ENCODE results near the gene MOB3B.

MOB3B gene

GRCh38 chr9:27384262-27385014, 145.2 kb downstream of the MOB3B start:
- no peak for DNase-seq

DNA sequence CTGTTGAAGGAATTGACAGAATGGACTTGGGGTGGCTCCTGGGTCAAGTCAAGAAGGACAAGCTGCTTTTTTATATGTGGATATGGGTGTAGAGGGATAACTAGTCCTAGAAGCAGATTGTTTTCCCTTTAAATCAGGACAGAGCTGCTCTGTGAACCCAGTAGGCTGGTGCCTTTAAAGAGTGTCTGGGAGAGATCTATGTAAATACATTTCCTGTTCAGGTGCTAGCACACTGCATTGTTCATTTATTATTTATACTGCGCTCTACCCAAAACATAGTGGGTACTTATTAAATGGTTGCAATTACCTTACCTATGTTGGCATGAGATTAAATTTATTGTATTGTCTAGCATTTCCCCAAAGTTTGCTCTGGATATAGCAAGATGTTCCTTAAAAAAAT, 146.1 kb downstream of the MOB3B start:
- DNase-seq = no peak

DNA sequence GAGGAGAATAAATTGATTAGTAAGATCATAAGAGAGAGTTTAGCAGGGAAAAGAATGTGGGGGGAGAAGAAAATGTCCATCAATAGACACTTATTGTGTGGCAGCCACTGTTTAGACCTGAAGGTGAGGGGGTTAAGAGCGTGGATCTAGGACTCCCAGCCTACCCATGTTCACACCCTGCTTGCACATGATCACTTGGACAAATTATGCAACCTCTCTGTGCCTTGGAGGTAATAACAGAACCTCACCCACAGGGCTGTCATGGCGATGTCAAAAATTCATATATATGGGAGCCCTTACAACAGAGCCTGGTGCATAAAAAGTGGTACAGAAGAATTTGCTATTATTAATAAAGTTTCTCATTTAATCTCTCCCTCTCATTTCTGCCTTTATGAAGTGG, 146.6 kb downstream of the MOB3B start:
- no peak for DNase-seq

DNA sequence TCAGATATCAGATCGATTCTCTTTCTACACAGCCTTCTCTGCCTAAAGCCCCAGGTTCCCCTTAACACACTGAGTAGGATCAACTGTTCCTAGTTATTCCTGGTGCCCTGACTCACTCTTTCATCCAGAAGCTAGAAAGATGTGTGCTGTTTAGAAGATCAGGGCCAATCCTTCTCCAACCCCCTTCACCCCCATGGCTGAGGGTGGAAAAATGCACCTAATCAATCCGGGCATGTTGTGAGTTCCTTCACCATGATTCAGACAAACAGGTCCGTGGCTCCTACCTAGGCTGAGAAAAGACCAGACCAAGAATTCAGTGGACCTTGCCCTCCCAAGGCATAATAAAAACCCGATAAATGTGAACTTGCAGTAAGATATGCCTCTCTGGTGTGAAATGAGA, 147.3 kb downstream of the MOB3B start:
- DNase-seq = no peak

DNA sequence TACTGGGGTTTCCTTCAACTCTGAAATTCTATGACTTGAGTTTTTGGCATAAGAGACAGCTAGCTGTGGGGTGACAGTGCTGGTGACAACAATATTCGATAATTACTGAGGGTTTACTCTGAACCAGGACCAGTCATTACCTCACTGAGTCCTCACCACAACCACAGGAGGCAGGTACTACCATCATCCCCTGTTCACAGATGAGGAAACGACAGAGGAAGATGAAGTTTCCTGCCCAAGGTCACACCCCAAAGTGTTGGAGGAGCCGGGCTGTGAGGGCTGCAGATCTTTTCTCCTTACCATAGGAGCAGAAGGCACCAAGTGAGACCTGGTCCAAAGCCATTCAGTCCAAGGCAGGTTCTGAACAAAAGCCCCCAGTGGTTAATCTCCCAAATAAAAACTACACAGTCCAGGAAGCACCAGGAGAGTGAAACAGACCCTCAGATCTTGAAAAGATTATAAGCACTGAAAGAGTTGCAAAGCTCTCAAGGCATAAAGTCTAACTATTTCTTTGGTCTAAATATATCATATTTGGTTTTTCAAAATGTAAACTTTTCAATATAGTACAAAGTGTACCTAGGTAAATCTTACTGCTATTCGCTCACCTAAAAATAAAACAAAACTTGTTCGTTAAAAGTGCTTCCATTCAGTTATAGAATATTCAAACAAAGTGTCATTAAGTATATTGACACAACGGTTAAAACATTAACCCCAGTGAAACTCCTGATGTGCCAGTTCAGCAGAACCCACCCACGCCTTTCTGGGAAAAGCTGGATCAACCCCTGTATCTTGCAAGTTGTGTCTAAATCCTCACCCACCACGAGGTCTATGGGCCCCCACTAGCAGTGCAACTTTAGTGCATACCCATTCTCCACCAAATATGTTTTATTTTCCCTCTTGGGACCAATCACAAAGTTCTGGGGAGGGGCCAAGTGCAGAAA, 150.0 kb downstream of the MOB3B start:
- no peak for DNase-seq

DNA sequence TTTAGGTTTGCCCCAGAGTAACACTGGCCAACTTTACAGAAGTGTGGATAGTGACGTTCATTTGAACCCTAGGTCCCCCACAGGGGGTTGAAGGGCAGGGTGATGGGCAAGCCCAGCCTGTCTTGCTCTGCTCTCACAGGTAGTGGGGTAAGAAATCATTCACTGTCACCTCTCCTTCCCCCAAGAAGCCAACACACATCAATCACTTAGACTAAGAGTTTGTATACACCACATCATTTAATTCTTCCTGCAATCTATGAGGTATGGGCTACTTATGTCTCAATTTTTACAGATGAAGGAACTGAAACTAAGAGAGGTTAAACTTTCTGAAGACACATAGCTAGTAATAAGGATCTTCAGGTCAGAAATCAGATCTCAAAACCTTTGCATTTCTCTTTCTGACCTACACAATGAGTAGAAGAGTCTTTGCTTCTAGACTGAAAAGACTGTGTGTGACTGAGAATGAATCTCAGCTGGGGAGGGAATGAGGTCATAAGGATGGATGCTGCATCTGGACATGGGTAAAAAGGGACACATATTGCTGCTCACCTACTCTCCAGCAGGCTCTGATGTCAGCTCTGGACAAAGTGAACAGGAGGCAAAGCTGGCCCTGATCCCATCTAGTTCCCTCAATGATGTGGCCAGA, 151.7 kb downstream of the MOB3B start:
- no peak for DNase-seq

DNA sequence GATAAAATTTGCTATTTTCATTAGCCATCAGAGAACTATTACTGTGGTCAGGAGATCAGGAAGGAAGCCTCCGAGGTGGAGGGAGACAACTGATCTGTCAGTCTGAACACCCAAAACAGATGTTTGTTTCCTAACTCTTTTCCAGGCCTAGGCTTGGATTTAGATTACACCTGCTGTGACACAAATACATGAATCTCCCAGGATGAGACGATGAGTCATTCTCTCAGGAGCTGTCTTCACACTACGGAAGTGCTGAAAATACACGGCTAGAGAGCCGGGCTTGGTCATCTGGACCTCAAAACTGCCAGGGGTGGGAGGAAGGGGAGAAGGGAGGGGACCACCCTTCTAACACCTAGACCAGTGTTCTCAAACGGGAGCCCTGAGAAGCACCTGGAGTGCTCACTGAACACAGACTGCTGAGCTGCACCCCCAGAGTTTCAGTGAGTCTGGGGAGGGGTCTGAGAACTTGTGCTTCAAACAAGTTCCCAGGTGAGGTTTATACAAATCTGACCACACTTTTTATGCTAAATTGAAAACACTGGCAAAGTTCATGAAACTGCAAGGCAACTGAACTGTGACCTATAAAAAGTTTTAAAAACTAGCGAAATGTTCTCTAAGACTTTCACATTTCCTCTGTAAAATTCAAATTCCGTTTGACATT, 152.3 kb downstream of the MOB3B start:
- no peak for DNase-seq

- DNase-seq = no peak
Measured at GRCh38 chr9:27373851-27374250, 155.8 kb downstream of the MOB3B start.

- DNase-seq = no peak
Measured at GRCh38 chr9:27372615-27373014, 157.0 kb downstream of the MOB3B start.

- DNase-seq = no peak
Measured at GRCh38 chr9:27371382-27371781, 158.2 kb downstream of the MOB3B start.

- no peak for DNase-seq
Measured at GRCh38 chr9:27369591-27369990, 160.0 kb downstream of the MOB3B start.

GRCh38 chr9:27368316-27368985, 161.2 kb downstream of the MOB3B start:
- no peak for DNase-seq

GRCh38 chr9:27367921-27368315, 161.7 kb downstream of the MOB3B start:
- no peak for DNase-seq

- DNase-seq = no peak
Measured at GRCh38 chr9:27367175-27367798, 162.3 kb downstream of the MOB3B start.

DNA sequence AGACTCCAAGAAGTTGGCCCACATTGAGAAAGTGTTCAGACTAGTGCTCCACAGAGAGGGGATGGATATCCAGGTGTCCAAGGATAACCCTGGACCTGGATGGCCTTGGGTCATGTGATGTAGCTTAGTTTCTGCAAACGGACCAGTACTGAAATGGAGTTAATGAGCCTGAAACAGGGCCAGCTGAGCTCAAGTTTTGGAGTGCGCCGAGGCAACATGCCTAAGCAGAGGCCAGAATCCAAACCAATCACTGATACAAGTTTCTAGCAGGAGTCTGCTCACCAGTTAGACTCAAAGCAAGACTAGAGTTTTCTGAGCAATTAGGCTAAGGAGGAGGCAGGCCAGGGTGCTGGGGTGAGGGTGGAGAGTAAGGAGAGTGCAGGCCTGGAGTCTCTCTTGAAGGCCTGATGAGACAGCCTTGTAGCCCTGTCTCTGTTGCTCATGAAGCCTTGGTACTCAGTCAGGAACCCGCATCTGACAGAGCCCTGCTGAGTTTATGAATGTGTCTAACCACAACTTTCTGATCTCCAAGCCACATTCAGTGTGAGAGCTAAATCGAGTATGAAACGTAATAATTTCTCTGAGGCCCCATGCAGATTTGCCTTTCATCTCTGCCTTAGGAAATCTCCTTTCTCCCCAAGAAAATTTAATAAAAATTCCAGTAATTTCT, 163.8 kb downstream of the MOB3B start:
- no peak for DNase-seq

GRCh38 chr9:27362447-27363210, 167.0 kb downstream of the MOB3B start:
- no peak for DNase-seq

GRCh38 chr9:27361492-27361891, 168.1 kb downstream of the MOB3B start:
- no peak for DNase-seq

DNA sequence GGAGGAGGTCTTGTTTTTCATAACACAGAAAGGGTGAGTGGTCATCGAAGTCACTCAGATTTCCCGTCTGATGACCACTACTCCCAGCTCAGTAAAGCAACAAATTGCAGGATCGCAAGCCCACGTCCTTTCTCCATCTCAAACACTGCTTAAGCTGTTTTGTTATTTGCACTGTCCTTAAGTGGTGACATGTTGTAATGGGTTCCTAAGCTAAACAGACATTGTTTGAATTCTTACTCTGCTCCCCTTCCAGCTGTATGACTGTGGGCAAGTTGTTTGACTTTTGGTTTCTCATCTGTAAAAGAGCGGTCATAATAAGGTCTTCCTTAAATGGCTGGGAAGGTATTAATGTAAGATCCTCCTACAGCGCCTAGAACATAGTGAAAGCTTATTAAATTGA, 169.9 kb downstream of the MOB3B start:
- no peak for DNase-seq

- no peak for DNase-seq
Measured at GRCh38 chr9:27358007-27358406, 171.6 kb downstream of the MOB3B start.

- DNase-seq = no peak
Measured at GRCh38 chr9:27356446-27356845, 173.2 kb downstream of the MOB3B start.

- no peak for DNase-seq
Measured at GRCh38 chr9:27355166-27355565, 174.4 kb downstream of the MOB3B start.

Data from NCI-H2081 treated with DMSO at 0.1 percent for 48 hours (cell line).